ENCODE results near the gene UTP11. TPM values are rescaled to one million over a fixed set of nuclear protein-coding genes. Genes with fewer than 3 reads are reported as not detected.

The UTP11 gene
- total RNA-seq, 1 experiment from 2014 or later, result 48.1 TPM

DNA sequence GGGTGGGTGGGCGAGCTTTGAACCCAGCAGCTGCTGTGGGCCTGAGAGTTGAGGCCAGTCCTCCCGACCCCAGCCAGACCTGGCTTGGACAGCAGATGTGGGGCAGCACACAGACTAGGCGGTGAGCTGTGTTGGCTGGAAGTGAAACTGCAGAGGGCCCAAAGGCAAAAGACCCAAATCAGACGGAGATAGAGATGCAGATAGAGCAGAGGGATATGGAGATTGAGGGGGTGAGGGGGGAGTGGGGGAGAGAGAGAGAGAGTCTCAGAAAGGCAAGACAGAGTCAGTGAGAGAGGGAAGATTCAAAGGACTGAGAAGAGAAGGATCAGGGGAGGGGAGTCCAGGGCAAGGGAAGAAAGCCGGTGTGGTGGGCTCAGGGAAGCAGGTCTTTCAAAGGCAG is 51.1 kb downstream of the UTP11 start:
- Histone ChIP-seq H4K20me1 (ENCODE audit: low read length) (no peaks in the 10 kb centered on the region), H3K36me3 (ENCODE audit: low read depth, low read length) (no peaks in the 10 kb centered on the region), H3K9me3 (ENCODE audit: low read length) (no peaks in the 10 kb centered on the region), H3F3A (ENCODE audit: low read length, unreplicated experiment) (no peaks in the 10 kb centered on the region), H3K9ac (ENCODE audit: low read length) (no peak overlapping the region), H2AFZ (ENCODE audit: low read length) (0 out of 2 replicates have a peak overlapping the region, but pooled peaks have one; percentile 50), H3K4me2 (ENCODE audit: low read length) (no peak overlapping the region), H3K4me1 (ENCODE audit: insufficient read depth, low read length) (peaks cover 5% of the 10 kb centered on the region; the same call in 1 of the 2 replicates), H3K27me3 (ENCODE audit: low read length) (peaks cover 13% of the 10 kb centered on the region; the same call in 1 of the 2 replicates), H3K4me3 (ENCODE audit: low read length) (no peak overlapping the region), H3K9me2 (replicated peaks; ENCODE audit: low read length) (no peaks in the 10 kb centered on the region), H3K27ac (ENCODE audit: low read length) (no peak overlapping the region), H3K79me2 (ENCODE audit: low read length) (no peaks in the 10 kb centered on the region)
- ChIA-PET CTCF (no interaction called here), POLR2A (ENCODE audit: unreplicated experiment) (no interaction called here)
- TF ChIP-seq EZH2phosphoT487 (IDR thresholded peaks at IDR 0.05; ENCODE audit: borderline replicate concordance, low read length) (no peak), EZH2 (IDR thresholded peaks at IDR 0.05; ENCODE audit: low read length, unreplicated experiment) (no peak)
- TF ChIP-seq, protein P1, sequence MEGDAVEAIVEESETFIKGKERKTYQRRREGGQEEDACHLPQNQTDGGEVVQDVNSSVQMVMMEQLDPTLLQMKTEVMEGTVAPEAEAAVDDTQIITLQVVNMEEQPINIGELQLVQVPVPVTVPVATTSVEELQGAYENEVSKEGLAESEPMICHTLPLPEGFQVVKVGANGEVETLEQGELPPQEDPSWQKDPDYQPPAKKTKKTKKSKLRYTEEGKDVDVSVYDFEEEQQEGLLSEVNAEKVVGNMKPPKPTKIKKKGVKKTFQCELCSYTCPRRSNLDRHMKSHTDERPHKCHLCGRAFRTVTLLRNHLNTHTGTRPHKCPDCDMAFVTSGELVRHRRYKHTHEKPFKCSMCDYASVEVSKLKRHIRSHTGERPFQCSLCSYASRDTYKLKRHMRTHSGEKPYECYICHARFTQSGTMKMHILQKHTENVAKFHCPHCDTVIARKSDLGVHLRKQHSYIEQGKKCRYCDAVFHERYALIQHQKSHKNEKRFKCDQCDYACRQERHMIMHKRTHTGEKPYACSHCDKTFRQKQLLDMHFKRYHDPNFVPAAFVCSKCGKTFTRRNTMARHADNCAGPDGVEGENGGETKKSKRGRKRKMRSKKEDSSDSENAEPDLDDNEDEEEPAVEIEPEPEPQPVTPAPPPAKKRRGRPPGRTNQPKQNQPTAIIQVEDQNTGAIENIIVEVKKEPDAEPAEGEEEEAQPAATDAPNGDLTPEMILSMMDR (conservative IDR thresholded peaks at IDR 0.05; ENCODE audit: low read depth, low read length), result no peak
- DNase-seq (no peak), ATAC-seq (no peak)
- intact Hi-C loops (cut with micrococcal nuclease), result no loop called here
- no TSS peak for BruUV-seq (replicated peaks)

DNA sequence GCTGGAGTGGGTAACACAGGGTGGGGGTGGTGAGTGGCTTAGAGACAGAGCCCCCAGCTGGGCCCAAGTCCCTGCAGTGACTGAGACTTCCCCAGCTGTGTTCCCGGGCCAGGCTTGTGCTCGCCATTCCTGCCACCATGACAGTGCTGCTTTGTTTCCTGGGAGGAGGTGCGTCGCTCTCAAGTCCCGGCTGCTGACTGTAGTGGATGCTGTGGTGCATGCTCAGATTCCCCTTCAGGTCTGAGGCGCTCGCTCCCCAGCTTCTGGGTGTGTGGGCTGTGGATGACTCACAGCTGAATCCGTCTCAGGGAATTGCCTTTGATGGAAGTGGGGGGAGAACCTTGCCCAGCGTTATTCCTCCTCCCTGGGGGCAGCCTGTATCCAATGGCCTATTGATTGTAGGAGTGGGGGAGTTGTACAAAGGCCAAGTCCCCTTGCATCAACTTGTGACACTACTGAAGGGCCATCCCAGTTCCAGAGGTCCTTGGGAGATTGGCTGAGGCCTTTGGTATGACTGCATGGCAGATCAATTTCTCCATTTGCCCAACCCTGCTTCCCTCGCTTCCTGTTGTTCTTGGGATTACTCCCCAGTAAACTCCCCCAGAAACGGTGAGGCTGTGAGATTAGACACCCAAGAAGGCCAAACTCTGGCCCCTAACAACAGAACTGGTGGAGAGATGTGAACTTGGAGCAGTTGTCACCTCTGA is 51.8 kb downstream of the UTP11 start:
- intact Hi-C loops (cut with micrococcal nuclease), result no loop called here
- ChIA-PET CTCF (no interaction called here), POLR2A (ENCODE audit: unreplicated experiment) (no interaction called here)
- Histone ChIP-seq H3K4me3 (ENCODE audit: low read length) (no peak overlapping the region), H3K4me2 (ENCODE audit: low read length) (peak overlapping the region; percentile 26; the same call in 1 of the 2 replicates), H3F3A (ENCODE audit: low read length, unreplicated experiment) (no peaks in the 10 kb centered on the region), H3K9me3 (ENCODE audit: low read length) (no peaks in the 10 kb centered on the region), H3K36me3 (ENCODE audit: low read depth, low read length) (no peaks in the 10 kb centered on the region), H3K9ac (ENCODE audit: low read length) (no peak overlapping the region), H3K27me3 (ENCODE audit: low read length) (peaks cover 11% of the 10 kb centered on the region; the same call in 1 of the 2 replicates), H4K20me1 (ENCODE audit: low read length) (no peaks in the 10 kb centered on the region), H3K79me2 (ENCODE audit: low read length) (no peaks in the 10 kb centered on the region), H3K4me1 (ENCODE audit: insufficient read depth, low read length) (peaks cover 5% of the 10 kb centered on the region; the same call in 1 of the 2 replicates), H3K9me2 (replicated peaks; ENCODE audit: low read length) (no peaks in the 10 kb centered on the region), H2AFZ (ENCODE audit: low read length) (0 out of 2 replicates have a peak overlapping the region, but pooled peaks have one; percentile 50), H3K27ac (ENCODE audit: low read length) (no peak overlapping the region)
- no TSS peak for BruUV-seq (replicated peaks)
- DNase-seq, result peak; percentile 69
- TF ChIP-seq EZH2 (IDR thresholded peaks at IDR 0.05; ENCODE audit: low read length, unreplicated experiment) (no peak), EZH2phosphoT487 (IDR thresholded peaks at IDR 0.05; ENCODE audit: borderline replicate concordance, low read length) (no peak)
- TF ChIP-seq, protein P1 (conservative IDR thresholded peaks at IDR 0.05; ENCODE audit: low read depth, low read length), result no peak
- ATAC-seq, result peak; percentile 90
